ENCODE data around the gene SPATA19. TPM values are rescaled to one million over a fixed set of nuclear protein-coding genes. Genes with fewer than 3 reads are reported as not detected.

SPATA19 gene
- total RNA-seq: not detected
- long read RNA-seq: 0 reads

- H3K4me3 ChIP-seq: no peak within 1 kb of the TSS
- peaks cover 21% of the 10 kb centered on the region for H3K27me3 ChIP-seq (ENCODE audit: low read depth)
- no peak for DNase-seq
- H3K27ac ChIP-seq (replicated peaks): no peak within 1 kb of the TSS
- peaks cover 25% of the 10 kb centered on the region for H3K9me3 ChIP-seq (replicated peaks)
- TF ChIP-seq CTCF (IDR thresholded peaks at IDR 0.05; ENCODE audit: borderline replicate concordance): no peak
- H3K36me3 ChIP-seq: no peaks in the 10 kb centered on the region
- no peaks in the 10 kb centered on the region for H3K4me1 ChIP-seq
- intact Hi-C loops (cut with micrococcal nuclease): no loop called here
Observed at GRCh38 chr11:133845413-133845812, at the start of gene SPATA19. Gene SPATA19 (minus strand): TSS chr11:133845513. CDS start chr11:133845446, 67 bp downstream.

GRCh38 chr11:133895061-133895479, 49.8 kb upstream of the SPATA19 start:
- no peak for DNase-seq
- H3K27ac ChIP-seq (replicated peaks): no peak overlapping the region
- no peak overlapping the region for H3K4me3 ChIP-seq
- no peaks in the 10 kb centered on the region for H3K36me3 ChIP-seq
- H3K4me1 ChIP-seq: peaks cover 12% of the 10 kb centered on the region
- no peaks in the 10 kb centered on the region for H3K9me3 ChIP-seq (replicated peaks)
- intact Hi-C loops (cut with micrococcal nuclease): no loop called here
- H3K27me3 ChIP-seq (ENCODE audit: low read depth): no peaks in the 10 kb centered on the region
- no peak for TF ChIP-seq CTCF (IDR thresholded peaks at IDR 0.05; ENCODE audit: borderline replicate concordance)

GRCh38 chr11:133893381-133893780, 48.1 kb upstream of the SPATA19 start:
- intact Hi-C loops (cut with micrococcal nuclease): no loop called here
- no peak for TF ChIP-seq CTCF (IDR thresholded peaks at IDR 0.05; ENCODE audit: borderline replicate concordance)
- peaks cover 12% of the 10 kb centered on the region for H3K4me1 ChIP-seq
- no peak overlapping the region for H3K27ac ChIP-seq (replicated peaks)
- no peaks in the 10 kb centered on the region for H3K27me3 ChIP-seq (ENCODE audit: low read depth)
- no peaks in the 10 kb centered on the region for H3K36me3 ChIP-seq
- DNase-seq: no peak
- no peak overlapping the region for H3K4me3 ChIP-seq
- no peaks in the 10 kb centered on the region for H3K9me3 ChIP-seq (replicated peaks)

- Histone ChIP-seq H3K36me3 (no peaks in the 10 kb centered on the region), H3K9me3 (replicated peaks) (no peaks in the 10 kb centered on the region), H3K4me1 (peaks cover 12% of the 10 kb centered on the region), H3K4me3 (no peak overlapping the region), H3K27me3 (ENCODE audit: low read depth) (no peaks in the 10 kb centered on the region), H3K27ac (replicated peaks) (no peak overlapping the region)
- TF ChIP-seq CTCF (IDR thresholded peaks at IDR 0.05; ENCODE audit: borderline replicate concordance): no peak
- intact Hi-C loops (cut with micrococcal nuclease): no loop called here
- no peak for DNase-seq
Observed at GRCh38 chr11:133892584-133893380, 47.5 kb upstream of the SPATA19 start.

GRCh38 chr11:133892126-133892525, 46.8 kb upstream of the SPATA19 start:
- no peak for DNase-seq
- Histone ChIP-seq H3K4me1 (peaks cover 12% of the 10 kb centered on the region), H3K27me3 (ENCODE audit: low read depth) (no peaks in the 10 kb centered on the region), H3K27ac (replicated peaks) (no peak overlapping the region), H3K36me3 (no peaks in the 10 kb centered on the region), H3K9me3 (replicated peaks) (no peaks in the 10 kb centered on the region), H3K4me3 (no peak overlapping the region)
- TF ChIP-seq CTCF (IDR thresholded peaks at IDR 0.05; ENCODE audit: borderline replicate concordance): no peak
- intact Hi-C loops (cut with micrococcal nuclease): no loop called here

All from left ventricle myocardium inferior (tissue), 1 donor.